ENCODE measurements around the gene GALT. TPM values are rescaled to one million over a fixed set of nuclear protein-coding genes. Genes with fewer than 3 reads are reported as not detected.
A peak's percentile ranks its signal among the peaks of the same experiment; 100 is the strongest.

Gene GALT
- total RNA-seq, 1 donor from 2014 or later: 51.5 TPM

- Histone ChIP-seq H3K27ac (replicated peaks) (no peak within 1 kb of the TSS), H3K4me1 (peaks cover 19% of the 10 kb centered on the region), H3K9me3 (replicated peaks) (no peaks in the 10 kb centered on the region), H3K4me3 (peak within 1 kb of the TSS; percentile 65), H3K27me3 (ENCODE audit: low read depth) (peaks cover 65% of the 10 kb centered on the region), H3K36me3 (no peaks in the 10 kb centered on the region)
- TF ChIP-seq CTCF (IDR thresholded peaks at IDR 0.05; ENCODE audit: borderline replicate concordance): no peak
- intact Hi-C loops (cut with micrococcal nuclease): no loop called here
- DNase-seq: no peak
Observed at GRCh38 chr9:34628656-34629490, 17.6 kb upstream of the GALT start, which contains the start of gene ARID3C. TSS of gene ARID3C (minus strand) at chr9:34629066. CDS start at chr9:34628014, 1,052 bp downstream.

GRCh38 chr9:34629491-34629808, 17.0 kb upstream of the GALT start:
- H3K27me3 ChIP-seq (ENCODE audit: low read depth): peaks cover 59% of the 10 kb centered on the region
- peaks cover 19% of the 10 kb centered on the region for H3K4me1 ChIP-seq
- no peaks in the 10 kb centered on the region for H3K36me3 ChIP-seq
- H3K4me3 ChIP-seq: peak overlapping the region; percentile 65
- intact Hi-C loops (cut with micrococcal nuclease): no loop called here
- TF ChIP-seq CTCF (IDR thresholded peaks at IDR 0.05; ENCODE audit: borderline replicate concordance): no peak
- H3K27ac ChIP-seq (replicated peaks): no peak overlapping the region
- DNase-seq: no peak
- no peaks in the 10 kb centered on the region for H3K9me3 ChIP-seq (replicated peaks)

GRCh38 chr9:34630402-34631154, 15.9 kb upstream of the GALT start:
- Histone ChIP-seq H3K4me3 (no peak overlapping the region), H3K27ac (replicated peaks) (no peak overlapping the region), H3K27me3 (ENCODE audit: low read depth) (peaks cover 48% of the 10 kb centered on the region), H3K4me1 (peaks cover 21% of the 10 kb centered on the region), H3K36me3 (peaks cover 9% of the 10 kb centered on the region), H3K9me3 (replicated peaks) (no peaks in the 10 kb centered on the region)
- intact Hi-C loops (cut with micrococcal nuclease): no loop called here
- no peak for DNase-seq
- TF ChIP-seq CTCF (IDR thresholded peaks at IDR 0.05; ENCODE audit: borderline replicate concordance): no peak

GRCh38 chr9:34633166-34633565, 13.3 kb upstream of the GALT start:
- no peaks in the 10 kb centered on the region for H3K9me3 ChIP-seq (replicated peaks)
- H3K27me3 ChIP-seq (ENCODE audit: low read depth): peaks cover 22% of the 10 kb centered on the region
- peaks cover 10% of the 10 kb centered on the region for H3K36me3 ChIP-seq
- peaks cover 43% of the 10 kb centered on the region for H3K4me1 ChIP-seq
- DNase-seq: no peak
- no peak overlapping the region for H3K4me3 ChIP-seq
- TF ChIP-seq CTCF (IDR thresholded peaks at IDR 0.05; ENCODE audit: borderline replicate concordance): no peak
- no peak overlapping the region for H3K27ac ChIP-seq (replicated peaks)
- intact Hi-C loops (cut with micrococcal nuclease): no loop called here

- DNase-seq: peak; percentile 53
- peaks cover 14% of the 10 kb centered on the region for H3K27me3 ChIP-seq (ENCODE audit: low read depth)
- H3K27ac ChIP-seq (replicated peaks): no peak overlapping the region
- peaks cover 10% of the 10 kb centered on the region for H3K36me3 ChIP-seq
- intact Hi-C loops (cut with micrococcal nuclease): no loop called here
- H3K4me3 ChIP-seq: no peak overlapping the region
- peaks cover 41% of the 10 kb centered on the region for H3K4me1 ChIP-seq
- H3K9me3 ChIP-seq (replicated peaks): no peaks in the 10 kb centered on the region
- peak; percentile 90 for TF ChIP-seq CTCF (IDR thresholded peaks at IDR 0.05; ENCODE audit: borderline replicate concordance)
Observed at GRCh38 chr9:34633851-34634550, 12.5 kb upstream of the GALT start.
